Mesothelial cell of epicardium (in vitro differentiated cells): ENCODE measurements around the gene SDHAF3. TPM values are rescaled to one million over a fixed set of nuclear protein-coding genes. Genes with fewer than 3 reads are reported as not detected.
"Not testable (repeated sequence)": the region's sequence is repeated elsewhere in the genome, so short reads cannot be mapped to it uniquely, and the experiment has no call there.

Experiments used
- DNase-seq, 2 experiments: peaks; one replicate each; pipeline ENCODE4 v3.0.0; 2021; ENCODE audit warnings: low spot score in 2 of 2; ENCODE audit not compliant: unreplicated experiment in 2 of 2
- H3K27ac Mint-ChIP-seq: 2 replicates; pipeline ENCODE4 v1.8.0; 2021; ENCODE audit warnings: mixed read lengths
- H3K27me3 Mint-ChIP-seq: 2 replicates; pipeline ENCODE4 v1.8.0; 2021; ENCODE audit warnings: low read depth, mixed read lengths
- H3K36me3 Mint-ChIP-seq: 2 replicates; pipeline ENCODE4 v1.8.0; 2021; ENCODE audit warnings: mixed read lengths
- H3K4me1 Mint-ChIP-seq: 2 replicates; pipeline ENCODE4 v1.8.0; 2021; ENCODE audit warnings: mixed read lengths
- H3K4me3 Mint-ChIP-seq: 2 replicates; pipeline ENCODE4 v1.8.0; 2021; ENCODE audit warnings: mild to moderate bottlenecking, moderate library complexity, mixed read lengths
- H3K9me3 Mint-ChIP-seq: 2 replicates; pipeline ENCODE4 v1.8.0; 2021; ENCODE audit warnings: mixed read lengths
- total RNA-seq: library from RNA; stranded (reverse); gene quantifications from 3 replicates; pipeline ENCODE4 v1.2.1, GENCODE V29; 2021
- TF ChIP-seq, protein P1 (sequence below): fragments of 200-600 bp; sonication (generic); IDR thresholded peaks from one replicate; pipeline ENCODE4 v1.5.0; 2021; ENCODE audit warnings: antibody characterized with exemption; ENCODE audit not compliant: unreplicated experiment

Gene SDHAF3
- total RNA-seq, 1 donor from 2014 or later: 14.4 TPM

DNA sequence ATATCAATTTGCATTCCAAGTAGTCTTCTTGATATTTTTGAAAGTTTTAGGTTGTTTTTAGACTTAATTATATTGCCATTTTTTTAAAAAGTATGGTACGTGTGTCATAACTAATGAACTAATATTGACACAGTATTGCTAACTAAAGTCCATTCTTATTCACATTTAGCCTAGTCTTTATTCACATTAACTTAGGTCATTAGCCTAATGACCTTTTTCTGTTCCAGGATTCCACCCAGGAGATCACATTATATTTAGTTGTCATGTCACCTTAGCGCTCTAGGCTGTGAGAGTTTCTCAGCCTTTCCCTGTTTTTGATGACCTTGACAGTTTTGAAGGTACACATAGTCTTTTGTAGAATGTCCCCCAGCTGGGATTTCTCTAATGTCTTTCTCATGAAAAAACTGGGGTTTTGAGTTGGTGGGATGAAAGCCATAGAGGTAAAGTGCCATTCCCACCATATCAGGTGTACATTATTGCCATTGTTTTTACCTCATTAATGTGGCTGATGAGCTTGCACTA is 38.5 kb downstream of the SDHAF3 start:
- peaks cover 29% of the 10 kb centered on the region for H3K36me3 Mint-ChIP-seq
- peaks cover 19% of the 10 kb centered on the region for H3K9me3 Mint-ChIP-seq
- H3K4me1 Mint-ChIP-seq: no peaks in the 10 kb centered on the region
- no peak overlapping the region for H3K4me3 Mint-ChIP-seq
- no peak for DNase-seq
- TF ChIP-seq, protein P1, sequence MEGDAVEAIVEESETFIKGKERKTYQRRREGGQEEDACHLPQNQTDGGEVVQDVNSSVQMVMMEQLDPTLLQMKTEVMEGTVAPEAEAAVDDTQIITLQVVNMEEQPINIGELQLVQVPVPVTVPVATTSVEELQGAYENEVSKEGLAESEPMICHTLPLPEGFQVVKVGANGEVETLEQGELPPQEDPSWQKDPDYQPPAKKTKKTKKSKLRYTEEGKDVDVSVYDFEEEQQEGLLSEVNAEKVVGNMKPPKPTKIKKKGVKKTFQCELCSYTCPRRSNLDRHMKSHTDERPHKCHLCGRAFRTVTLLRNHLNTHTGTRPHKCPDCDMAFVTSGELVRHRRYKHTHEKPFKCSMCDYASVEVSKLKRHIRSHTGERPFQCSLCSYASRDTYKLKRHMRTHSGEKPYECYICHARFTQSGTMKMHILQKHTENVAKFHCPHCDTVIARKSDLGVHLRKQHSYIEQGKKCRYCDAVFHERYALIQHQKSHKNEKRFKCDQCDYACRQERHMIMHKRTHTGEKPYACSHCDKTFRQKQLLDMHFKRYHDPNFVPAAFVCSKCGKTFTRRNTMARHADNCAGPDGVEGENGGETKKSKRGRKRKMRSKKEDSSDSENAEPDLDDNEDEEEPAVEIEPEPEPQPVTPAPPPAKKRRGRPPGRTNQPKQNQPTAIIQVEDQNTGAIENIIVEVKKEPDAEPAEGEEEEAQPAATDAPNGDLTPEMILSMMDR: no peak
- no peaks in the 10 kb centered on the region for H3K27me3 Mint-ChIP-seq
- no peak overlapping the region for H3K27ac Mint-ChIP-seq

DNA sequence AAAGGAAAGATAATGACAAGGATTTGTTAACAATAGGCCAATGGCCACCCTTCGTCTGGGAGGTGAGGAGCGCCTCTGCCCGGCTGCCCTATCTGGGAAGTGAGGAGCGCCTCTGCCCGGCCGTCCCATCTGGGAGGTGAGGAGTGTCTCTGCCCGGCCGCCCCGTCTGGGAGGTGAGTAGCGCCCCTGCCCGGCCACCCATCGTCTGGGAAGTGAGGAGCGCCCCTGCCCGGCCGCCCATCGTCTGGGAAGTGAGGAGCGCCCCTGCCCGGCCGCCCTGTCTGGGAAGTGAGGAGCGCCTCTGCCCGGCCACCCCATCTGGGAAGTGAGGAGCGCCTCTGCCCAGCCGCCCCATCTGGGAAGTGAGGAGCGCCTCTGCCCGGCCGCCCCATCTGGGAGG is 42.5 kb downstream of the SDHAF3 start:
- DNase-seq, H3K4me1 Mint-ChIP-seq, H3K27ac Mint-ChIP-seq, H3K4me3 Mint-ChIP-seq, H3K27me3 Mint-ChIP-seq: not testable (repeated sequence)
- Mint-ChIP-seq H3K36me3 (peaks cover 46% of the 10 kb centered on the region), H3K9me3 (peaks cover 31% of the 10 kb centered on the region)

DNA sequence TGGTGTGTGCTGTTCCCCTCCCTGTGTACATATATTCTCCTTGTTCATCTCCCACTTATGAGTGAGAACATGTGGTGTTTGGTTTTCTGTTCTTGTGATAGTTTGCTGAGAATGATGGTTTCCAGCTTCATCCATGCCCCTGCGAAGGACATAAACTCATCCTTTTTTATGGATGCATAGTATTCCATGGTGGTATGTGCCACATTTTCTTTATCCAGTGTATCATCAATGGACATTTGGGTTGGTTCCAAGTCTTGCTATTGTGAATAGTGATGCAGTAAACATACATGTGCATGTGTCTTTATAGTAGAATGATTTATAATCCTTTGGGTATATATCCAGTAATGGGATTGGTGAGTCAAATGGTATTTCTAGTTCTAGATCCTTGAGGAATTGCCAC is 44.1 kb downstream of the SDHAF3 start:
- not testable (repeated sequence) for H3K4me3 Mint-ChIP-seq, H3K4me1 Mint-ChIP-seq, DNase-seq, H3K27ac Mint-ChIP-seq, H3K27me3 Mint-ChIP-seq
- Mint-ChIP-seq H3K36me3 (peaks cover 51% of the 10 kb centered on the region), H3K9me3 (peaks cover 37% of the 10 kb centered on the region)

- Mint-ChIP-seq H3K4me1 (no peaks in the 10 kb centered on the region), H3K27me3 (no peaks in the 10 kb centered on the region), H3K4me3 (no peak overlapping the region), H3K27ac (no peak overlapping the region), H3K9me3 (peaks cover 32% of the 10 kb centered on the region), H3K36me3 (peaks cover 35% of the 10 kb centered on the region)
- no peak for DNase-seq
- TF ChIP-seq, protein P1: no peak
These were observed 48.8 kb downstream of the SDHAF3 start for GRCh38 chr7:97166308-97166707.

GRCh38 chr7:97167176-97167575 is 49.7 kb downstream of the SDHAF3 start:
- peaks cover 28% of the 10 kb centered on the region for H3K9me3 Mint-ChIP-seq
- H3K27ac Mint-ChIP-seq: no peak overlapping the region
- H3K27me3 Mint-ChIP-seq: no peaks in the 10 kb centered on the region
- H3K4me3 Mint-ChIP-seq: no peak overlapping the region
- H3K4me1 Mint-ChIP-seq: no peaks in the 10 kb centered on the region
- TF ChIP-seq, protein P1: no peak
- DNase-seq: no peak
- peaks cover 28% of the 10 kb centered on the region for H3K36me3 Mint-ChIP-seq

GRCh38 chr7:97167749-97168148 is 50.3 kb downstream of the SDHAF3 start:
- Mint-ChIP-seq H3K4me3 (no peak overlapping the region), H3K4me1 (no peaks in the 10 kb centered on the region), H3K9me3 (peaks cover 24% of the 10 kb centered on the region), H3K36me3 (peaks cover 23% of the 10 kb centered on the region), H3K27ac (no peak overlapping the region), H3K27me3 (no peaks in the 10 kb centered on the region)
- TF ChIP-seq, protein P1: no peak
- no peak for DNase-seq

- Mint-ChIP-seq H3K4me1 (peaks cover 7% of the 10 kb centered on the region), H3K9me3 (no peaks in the 10 kb centered on the region), H3K36me3 (no peaks in the 10 kb centered on the region), H3K27me3 (no peaks in the 10 kb centered on the region), H3K4me3 (no peak overlapping the region), H3K27ac (no peak overlapping the region)
- TF ChIP-seq, protein P1: no peak
- DNase-seq: no peak
These were observed 56.8 kb downstream of the SDHAF3 start for GRCh38 chr7:97174303-97174702.
